Suppressor macrophage (primary cell): ENCODE results near the gene ZNF431.
"Not testable (repeated sequence)": the region's sequence is repeated elsewhere in the genome, so short reads cannot be mapped to it uniquely, and the experiment has no call there.

Source experiments
- DNase-seq, 4 experiments: peaks; one replicate each; pipeline ENCODE4 v3.0.0-alpha.2; 2020 to 2022

Gene ZNF431

GRCh38 chr19:21147540-21147939 is 5.7 kb downstream of the ZNF431 start:
- no peak for DNase-seq

- DNase-seq: no peak
Measured at GRCh38 chr19:21148681-21149080, 6.8 kb downstream of the ZNF431 start.

- no peak for DNase-seq
Measured at GRCh38 chr19:21149877-21150276, 8.0 kb downstream of the ZNF431 start.

- DNase-seq: no peak
Measured at GRCh38 chr19:21151460-21151859, 9.6 kb downstream of the ZNF431 start.

- DNase-seq: no peak
Measured at GRCh38 chr19:21158523-21159135, 16.8 kb downstream of the ZNF431 start.

GRCh38 chr19:21164541-21164940 is 22.7 kb downstream of the ZNF431 start:
- no peak for DNase-seq

GRCh38 chr19:21166436-21166835 is 24.6 kb downstream of the ZNF431 start:
- DNase-seq: no peak

- DNase-seq: no peak
Measured at GRCh38 chr19:21197590-21198295, 55.9 kb downstream of the ZNF431 start.

GRCh38 chr19:21202865-21203494 is 61.1 kb downstream of the ZNF431 start:
- peak; percentile 48 to 75 (median 52) for DNase-seq

GRCh38 chr19:21210037-21210621 is 68.3 kb downstream of the ZNF431 start:
- no peak for DNase-seq

GRCh38 chr19:21221693-21222092 is 79.9 kb downstream of the ZNF431 start:
- no peak for DNase-seq

- not testable (repeated sequence) for DNase-seq
Measured at GRCh38 chr19:21229938-21230337, 88.1 kb downstream of the ZNF431 start.

GRCh38 chr19:21233691-21234090 is 91.9 kb downstream of the ZNF431 start:
- DNase-seq: no peak

- not testable (repeated sequence) for DNase-seq
Measured at GRCh38 chr19:21236751-21237150, 94.9 kb downstream of the ZNF431 start.

GRCh38 chr19:21238670-21239069 is 96.8 kb downstream of the ZNF431 start:
- no peak for DNase-seq
